OCI-LY7 (cell line): ENCODE results near the gene TPM1.

Experiments used
- EZH2phosphoT487 ChIP-seq: fragments of 200-600 bp; sonication (generic); IDR thresholded peaks from 2 replicates; pipeline ENCODE4 v1.6.1; 2018; ENCODE audit warnings: low read depth, borderline replicate concordance, mild to moderate bottlenecking, mixed run types, antibody characterized with exemption, low read length, moderate library complexity, mixed read lengths
- TF ChIP-seq, protein P1 (sequence below): fragments of 200-600 bp; sonication (generic); conservative IDR thresholded peaks from 2 replicates; pipeline ENCODE4 v1.5.1; 2014; ENCODE audit warnings: mild to moderate bottlenecking, antibody characterized with exemption, low read length, moderate library complexity, mixed read lengths

DNA sequence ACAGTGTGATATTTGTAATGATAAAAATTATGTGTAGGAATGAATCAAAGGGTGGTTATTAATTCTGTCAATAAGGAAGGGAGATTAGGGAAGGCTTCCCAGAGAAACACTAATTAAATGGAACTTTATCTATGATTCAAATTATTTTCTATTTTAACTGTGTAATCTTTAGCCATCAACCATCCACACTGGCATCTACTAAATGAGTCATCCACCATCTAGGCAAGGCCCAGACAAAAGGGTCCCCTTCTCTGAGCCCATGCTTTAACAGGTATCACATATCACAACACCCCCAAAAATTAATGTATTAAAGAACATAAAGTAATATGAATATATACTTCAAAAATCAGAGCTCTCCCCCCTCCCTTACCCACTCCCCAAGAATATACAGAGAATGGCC is 19.9 kb upstream of the TPM1 start:
- no peak for TF ChIP-seq EZH2phosphoT487
- TF ChIP-seq, protein P1, sequence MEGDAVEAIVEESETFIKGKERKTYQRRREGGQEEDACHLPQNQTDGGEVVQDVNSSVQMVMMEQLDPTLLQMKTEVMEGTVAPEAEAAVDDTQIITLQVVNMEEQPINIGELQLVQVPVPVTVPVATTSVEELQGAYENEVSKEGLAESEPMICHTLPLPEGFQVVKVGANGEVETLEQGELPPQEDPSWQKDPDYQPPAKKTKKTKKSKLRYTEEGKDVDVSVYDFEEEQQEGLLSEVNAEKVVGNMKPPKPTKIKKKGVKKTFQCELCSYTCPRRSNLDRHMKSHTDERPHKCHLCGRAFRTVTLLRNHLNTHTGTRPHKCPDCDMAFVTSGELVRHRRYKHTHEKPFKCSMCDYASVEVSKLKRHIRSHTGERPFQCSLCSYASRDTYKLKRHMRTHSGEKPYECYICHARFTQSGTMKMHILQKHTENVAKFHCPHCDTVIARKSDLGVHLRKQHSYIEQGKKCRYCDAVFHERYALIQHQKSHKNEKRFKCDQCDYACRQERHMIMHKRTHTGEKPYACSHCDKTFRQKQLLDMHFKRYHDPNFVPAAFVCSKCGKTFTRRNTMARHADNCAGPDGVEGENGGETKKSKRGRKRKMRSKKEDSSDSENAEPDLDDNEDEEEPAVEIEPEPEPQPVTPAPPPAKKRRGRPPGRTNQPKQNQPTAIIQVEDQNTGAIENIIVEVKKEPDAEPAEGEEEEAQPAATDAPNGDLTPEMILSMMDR = no peak
